SK-N-SH (cell line): ENCODE data around the gene CLDN3. TPM values are rescaled to one million over a fixed set of nuclear protein-coding genes. Genes with fewer than 3 reads are reported as not detected.

Experiments
- CTCF ChIA-PET: fragments of 300-600, 350-600 bp; formaldehyde crosslinking; extraction: SDS; loops from one replicate; lab custom pipeline; 2021; lab: Yijun Ruan, JAX
- POLR2A ChIA-PET: fragments of 350-600 bp; sonication (Branson Sonifier 250); formaldehyde crosslinking; extraction: SDS; loops from one replicate; lab custom pipeline; 2020; ENCODE audit warnings: antibody characterized with exemption, inconsistent platforms; lab: Yijun Ruan, JAX
- DNase-seq: peaks from one replicate; pipeline ENCODE4 v3.0.0; 2012
- H2AFZ ChIP-seq: fragments of 200-600 bp; sonication (generic); 2 replicates; pipeline ENCODE4 v1.8.1; 2016; ENCODE audit warnings: antibody characterized with exemption, mild to moderate bottlenecking, low read depth
- H3F3A ChIP-seq: fragments of 200-600 bp; sonication (generic); replicated peaks from 2 replicates; pipeline ENCODE3; 2016; ENCODE audit warnings: antibody characterized with exemption, mild to moderate bottlenecking; ENCODE audit not compliant: insufficient read depth
- H3K27ac ChIP-seq, 2 experiments: fragments of 200-500 bp in 1 of 2; fragments of 200-600 bp in 1 of 2; sonication (Bioruptor generic) in 1 of 2; sonication (generic), shearing (Covaris generic) in 1 of 2; 2 replicates each; pipeline versions ENCODE4 v1.5.1 to v1.6.1; 2014 to 2016; ENCODE audit warnings: low read depth in 2 of 2, inconsistent platforms in 1 of 2, low read length in 1 of 2, mild to moderate bottlenecking in 1 of 2, mixed read lengths in 1 of 2
- H3K27me3 ChIP-seq: fragments of 200-600 bp; sonication (generic), shearing (Covaris generic); 2 replicates; pipeline ENCODE4 v1.6.1; 2016; ENCODE audit warnings: mixed run types; ENCODE audit not compliant: insufficient read depth
- H3K36me3 ChIP-seq, 2 experiments: fragments of 200-500 bp in 1 of 2; fragments of 200-600 bp in 1 of 2; sonication (Bioruptor generic) in 1 of 2; sonication (generic) in 1 of 2; replicated peaks in 1 of 2; 2 replicates each; pipeline versions ENCODE3 to v1.5.1; 2014 to 2016; ENCODE audit warnings: low read length in 1 of 2, mild to moderate bottlenecking in 1 of 2; ENCODE audit not compliant: insufficient read depth in 2 of 2, control insufficient read depth in 1 of 2
- H3K4me1 ChIP-seq, 2 experiments: fragments of 200-500 bp in 1 of 2; fragments of 200-600 bp in 1 of 2; sonication (Bioruptor generic) in 1 of 2; sonication (generic), shearing (Covaris generic) in 1 of 2; 2 replicates each; pipeline versions ENCODE4 v1.5.1 to v1.6.1; 2014 to 2016; ENCODE audit warnings: low read depth in 1 of 2, low read length in 1 of 2, mixed run types in 1 of 2; ENCODE audit not compliant: insufficient read depth in 2 of 2, control insufficient read depth in 1 of 2
- H3K4me2 ChIP-seq: fragments of 200-600 bp; sonication (generic), shearing (Covaris generic); 2 replicates; pipeline ENCODE4 v1.6.1; 2017; ENCODE audit warnings: mixed run types
- H3K4me3 ChIP-seq, 2 experiments: fragments of 200-500 bp in 1 of 2; fragments of 200-600 bp in 1 of 2; sonication (Bioruptor generic) in 1 of 2; sonication (generic), shearing (Covaris generic) in 1 of 2; 2 replicates each; pipeline versions ENCODE4 v1.5.1 to v1.8.1; 2014 to 2016; ENCODE audit warnings: low read depth in 2 of 2, inconsistent platforms in 1 of 2, low read length in 1 of 2, mild to moderate bottlenecking in 1 of 2, mixed read lengths in 1 of 2, moderate library complexity in 1 of 2
- H3K79me2 ChIP-seq: fragments of 200-600 bp; sonication (generic); 2 replicates; pipeline ENCODE4 v1.8.1; 2017; ENCODE audit warnings: mild to moderate bottlenecking; ENCODE audit not compliant: insufficient read depth
- H3K9ac ChIP-seq: fragments of 200-600 bp; sonication (generic); 2 replicates; pipeline ENCODE4 v1.6.1; 2017; ENCODE audit warnings: mixed run types
- H3K9me2 ChIP-seq: fragments of 200-600 bp; sonication (generic); 2 replicates; pipeline ENCODE4 v1.6.1; 2017; ENCODE audit warnings: mixed run types
- H3K9me3 ChIP-seq: fragments of 200-600 bp; sonication (generic); 2 replicates; pipeline ENCODE4 v1.6.1; 2017; ENCODE audit warnings: mixed run types, mild to moderate bottlenecking, moderate library complexity
- H4K20me1 ChIP-seq: fragments of 200-600 bp; sonication (generic); 2 replicates; pipeline ENCODE4 v1.6.1; 2017; ENCODE audit warnings: mild to moderate bottlenecking, mixed run types; ENCODE audit not compliant: insufficient read depth
- ELF1 ChIP-seq: IDR thresholded peaks from 2 replicates; pipeline ENCODE4 v1.4.0; 2012
- EZH2phosphoT487 ChIP-seq: fragments of 200-600 bp; sonication (generic); IDR thresholded peaks from 2 replicates; pipeline ENCODE4 v1.6.1; 2017; ENCODE audit warnings: low read depth, mixed run types, mild to moderate bottlenecking, antibody characterized with exemption, moderate library complexity, borderline replicate concordance
- FOSL2 ChIP-seq: IDR thresholded peaks from 2 replicates; pipeline ENCODE4 v1.4.0; 2012; ENCODE audit warnings: low read depth, mild to moderate bottlenecking, moderate library complexity, borderline replicate concordance
- FOXM1 ChIP-seq: IDR thresholded peaks from 2 replicates; pipeline ENCODE4 v1.4.0; 2012; ENCODE audit warnings: low read depth, mild to moderate bottlenecking
- GATA2 ChIP-seq: sonication (generic); formaldehyde crosslinking; IDR thresholded peaks from 2 replicates; pipeline ENCODE4 v1.5.0; 2020; ENCODE audit warnings: mild to moderate bottlenecking, missing genetic modification reagents
- IRF3 ChIP-seq: fragments of 150-350 bp; IDR thresholded peaks from 2 replicates; pipeline ENCODE4 v1.6.1; 2016; ENCODE audit warnings: mild to moderate bottlenecking, low read depth, low read length
- NFIC ChIP-seq: IDR thresholded peaks from 2 replicates; pipeline ENCODE4 v1.4.0; 2012; ENCODE audit warnings: borderline replicate concordance
- NRF1 ChIP-seq: IDR thresholded peaks from 2 replicates; pipeline ENCODE4 v1.6.1; 2012; ENCODE audit warnings: low read depth, mild to moderate bottlenecking, low read length
- RAD21 ChIP-seq: IDR thresholded peaks from 2 replicates; pipeline ENCODE4 v1.6.1; 2012; ENCODE audit warnings: mild to moderate bottlenecking, low read length
- SMC3 ChIP-seq: IDR thresholded peaks from 2 replicates; pipeline ENCODE4 v1.6.1; 2012; ENCODE audit warnings: low read depth, low read length, improper control_type of control experiment
- TCF12 ChIP-seq: IDR thresholded peaks from 2 replicates; pipeline ENCODE4 v1.4.0; 2012
- TEAD4 ChIP-seq: IDR thresholded peaks from 2 replicates; pipeline ENCODE4 v1.4.0; 2012; ENCODE audit warnings: mild to moderate bottlenecking, borderline replicate concordance; ENCODE audit not compliant: insufficient read depth
- USF2 ChIP-seq: fragments of 150-350 bp; IDR thresholded peaks from 2 replicates; pipeline ENCODE4 v1.6.1; 2017; ENCODE audit warnings: antibody characterized with exemption, low read length, low read depth, borderline replicate concordance
- YY1 ChIP-seq: IDR thresholded peaks from 2 replicates; pipeline ENCODE4 v1.4.0; 2012; ENCODE audit warnings: low read depth, mild to moderate bottlenecking
- WGBS: methylation state at CpG from one replicate; pipeline ENCODE4 v1.1.6; 2017; ENCODE audit warnings: low lambda C conversion rate; 5-methylcytosine and 5-hydroxymethylcytosine counted together
- polyA plus RNA-seq, 3 experiments: library from polyadenylated mRNA; depleted of rRNA; stranded (reverse); fragments of >200 nt; gene quantifications; 2 replicates each; pipeline ENCODE4 v1.2.3, GENCODE V29; 2012
- TF ChIP-seq, protein P1 (sequence below): IDR thresholded peaks from 2 replicates; pipeline ENCODE4 v1.6.1; 2012; ENCODE audit warnings: mild to moderate bottlenecking, low read depth, low read length, moderate library complexity
- TF ChIP-seq, protein P2 (sequence below): IDR thresholded peaks from 2 replicates; pipeline ENCODE4 v1.4.0; 2012; ENCODE audit warnings: low read depth, borderline replicate concordance
- TF ChIP-seq, protein P3 (sequence below): IDR thresholded peaks from 2 replicates; pipeline ENCODE4; 2012

CLDN3 gene
- polyA plus RNA-seq, 1 of the 3 experiments (the other 2 are of a cell fraction), result 0.08 TPM

DNA sequence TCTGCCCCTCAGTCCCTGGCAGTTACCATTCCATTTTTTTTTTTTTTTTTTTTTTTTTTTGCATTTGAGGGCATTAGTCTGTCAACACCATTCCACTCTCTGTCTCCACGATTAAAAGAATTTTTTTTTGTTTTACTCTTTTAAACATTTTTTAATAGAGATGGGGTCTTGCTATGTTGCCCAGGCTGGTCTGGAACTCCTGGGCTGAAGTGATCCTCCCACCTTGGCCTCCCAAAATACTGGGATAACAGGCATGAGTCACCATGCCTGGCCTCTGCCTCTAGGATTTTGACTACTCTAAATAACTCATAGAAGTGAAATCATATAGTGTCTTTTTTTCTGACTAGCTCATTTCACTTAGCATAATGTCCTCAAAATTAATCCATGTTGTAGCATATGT is 16.5 kb upstream of the CLDN3 start:
- Histone ChIP-seq H2AFZ (no peak overlapping the region), H3K4me3 (no peak overlapping the region), H4K20me1 (no peaks in the 10 kb centered on the region), H3K79me2 (no peaks in the 10 kb centered on the region), H3K9ac (no peak overlapping the region), H3K9me2 (no peaks in the 10 kb centered on the region), H3K27ac (no peak overlapping the region), H3K9me3 (peaks cover 6% of the 10 kb centered on the region; the same call in 1 of the 2 replicates), H3F3A (no peaks in the 10 kb centered on the region), H3K4me1 (no peaks in the 10 kb centered on the region), H3K4me2 (no peak overlapping the region), H3K36me3 (no peaks in the 10 kb centered on the region), H3K27me3 (no peaks in the 10 kb centered on the region)
- 67% methylated on average over 1 of the region's 1 CpG for WGBS
- POLR2A ChIA-PET, result no interaction called here
- no peak for DNase-seq
- CTCF ChIA-PET, result interaction anchor here (0.7 to 1.3 kb wide), 2 partner anchors 9 to 79 kb away, joined by 3 read pairs; no protein-coding TSS in a partner anchor
- TF ChIP-seq ELF1 (no peak), RAD21 (no peak), YY1 (no peak), NFIC (no peak), TEAD4 (no peak), GATA2 (CRISPR knock-in tag) (no peak), IRF3 (no peak), FOXM1 (no peak)
- TF ChIP-seq, protein P1, sequence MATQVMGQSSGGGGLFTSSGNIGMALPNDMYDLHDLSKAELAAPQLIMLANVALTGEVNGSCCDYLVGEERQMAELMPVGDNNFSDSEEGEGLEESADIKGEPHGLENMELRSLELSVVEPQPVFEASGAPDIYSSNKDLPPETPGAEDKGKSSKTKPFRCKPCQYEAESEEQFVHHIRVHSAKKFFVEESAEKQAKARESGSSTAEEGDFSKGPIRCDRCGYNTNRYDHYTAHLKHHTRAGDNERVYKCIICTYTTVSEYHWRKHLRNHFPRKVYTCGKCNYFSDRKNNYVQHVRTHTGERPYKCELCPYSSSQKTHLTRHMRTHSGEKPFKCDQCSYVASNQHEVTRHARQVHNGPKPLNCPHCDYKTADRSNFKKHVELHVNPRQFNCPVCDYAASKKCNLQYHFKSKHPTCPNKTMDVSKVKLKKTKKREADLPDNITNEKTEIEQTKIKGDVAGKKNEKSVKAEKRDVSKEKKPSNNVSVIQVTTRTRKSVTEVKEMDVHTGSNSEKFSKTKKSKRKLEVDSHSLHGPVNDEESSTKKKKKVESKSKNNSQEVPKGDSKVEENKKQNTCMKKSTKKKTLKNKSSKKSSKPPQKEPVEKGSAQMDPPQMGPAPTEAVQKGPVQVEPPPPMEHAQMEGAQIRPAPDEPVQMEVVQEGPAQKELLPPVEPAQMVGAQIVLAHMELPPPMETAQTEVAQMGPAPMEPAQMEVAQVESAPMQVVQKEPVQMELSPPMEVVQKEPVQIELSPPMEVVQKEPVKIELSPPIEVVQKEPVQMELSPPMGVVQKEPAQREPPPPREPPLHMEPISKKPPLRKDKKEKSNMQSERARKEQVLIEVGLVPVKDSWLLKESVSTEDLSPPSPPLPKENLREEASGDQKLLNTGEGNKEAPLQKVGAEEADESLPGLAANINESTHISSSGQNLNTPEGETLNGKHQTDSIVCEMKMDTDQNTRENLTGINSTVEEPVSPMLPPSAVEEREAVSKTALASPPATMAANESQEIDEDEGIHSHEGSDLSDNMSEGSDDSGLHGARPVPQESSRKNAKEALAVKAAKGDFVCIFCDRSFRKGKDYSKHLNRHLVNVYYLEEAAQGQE, result no peak
- TF ChIP-seq, protein P2, sequence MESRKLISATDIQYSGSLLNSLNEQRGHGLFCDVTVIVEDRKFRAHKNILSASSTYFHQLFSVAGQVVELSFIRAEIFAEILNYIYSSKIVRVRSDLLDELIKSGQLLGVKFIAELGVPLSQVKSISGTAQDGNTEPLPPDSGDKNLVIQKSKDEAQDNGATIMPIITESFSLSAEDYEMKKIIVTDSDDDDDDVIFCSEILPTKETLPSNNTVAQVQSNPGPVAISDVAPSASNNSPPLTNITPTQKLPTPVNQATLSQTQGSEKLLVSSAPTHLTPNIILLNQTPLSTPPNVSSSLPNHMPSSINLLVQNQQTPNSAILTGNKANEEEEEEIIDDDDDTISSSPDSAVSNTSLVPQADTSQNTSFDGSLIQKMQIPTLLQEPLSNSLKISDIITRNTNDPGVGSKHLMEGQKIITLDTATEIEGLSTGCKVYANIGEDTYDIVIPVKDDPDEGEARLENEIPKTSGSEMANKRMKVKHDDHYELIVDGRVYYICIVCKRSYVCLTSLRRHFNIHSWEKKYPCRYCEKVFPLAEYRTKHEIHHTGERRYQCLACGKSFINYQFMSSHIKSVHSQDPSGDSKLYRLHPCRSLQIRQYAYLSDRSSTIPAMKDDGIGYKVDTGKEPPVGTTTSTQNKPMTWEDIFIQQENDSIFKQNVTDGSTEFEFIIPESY, result no peak

DNA sequence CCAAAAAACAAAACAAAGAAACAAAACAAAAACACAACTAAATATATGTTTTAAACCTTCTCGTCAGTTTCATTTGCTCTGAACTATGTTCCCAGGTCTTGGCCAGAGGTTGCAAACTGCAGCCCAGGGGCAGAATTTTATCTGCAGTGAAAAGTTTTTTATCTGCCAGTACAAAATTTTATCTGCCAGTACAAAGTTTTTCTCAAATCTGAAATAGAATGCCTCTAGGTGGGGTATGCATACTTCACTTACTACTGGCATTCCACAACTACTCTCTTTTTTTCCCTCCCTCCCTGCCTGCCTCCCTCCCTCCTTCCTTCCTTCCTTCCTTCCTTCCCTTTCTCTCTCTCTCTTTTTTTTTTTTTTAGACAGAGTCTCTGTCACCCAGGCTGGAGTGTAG is 9.4 kb upstream of the CLDN3 start:
- CTCF ChIA-PET, result no interaction called here
- H4K20me1 ChIP-seq, result no peaks in the 10 kb centered on the region
- H3K27ac ChIP-seq, result no peak overlapping the region
- no peaks in the 10 kb centered on the region for H3K79me2 ChIP-seq
- no peak overlapping the region for H3K4me2 ChIP-seq
- POLR2A ChIA-PET, result interaction anchor here (0.7 kb wide), 1 partner anchor 349 kb away, joined by 4 read pairs; no protein-coding TSS in a partner anchor
- H3K9me3 ChIP-seq, result no peaks in the 10 kb centered on the region
- H3K9me2 ChIP-seq, result no peaks in the 10 kb centered on the region
- no peaks in the 10 kb centered on the region for H3F3A ChIP-seq
- DNase-seq, result no peak
- no peak overlapping the region for H3K4me3 ChIP-seq
- no peaks in the 10 kb centered on the region for H3K4me1 ChIP-seq
- H3K9ac ChIP-seq, result no peak overlapping the region
- 90% methylated on average over 1 of the region's 1 CpG for WGBS
- H3K27me3 ChIP-seq, result no peaks in the 10 kb centered on the region
- no peaks in the 10 kb centered on the region for H3K36me3 ChIP-seq
- no peak overlapping the region for H2AFZ ChIP-seq
- TF ChIP-seq TCF12, result no peak
- TF ChIP-seq FOSL2, result no peak
- no peak for TF ChIP-seq EZH2phosphoT487
- TF ChIP-seq NRF1, result no peak
- no peak for TF ChIP-seq SMC3
- no peak for TF ChIP-seq USF2
- TF ChIP-seq IRF3, result no peak
- TF ChIP-seq, protein P3, sequence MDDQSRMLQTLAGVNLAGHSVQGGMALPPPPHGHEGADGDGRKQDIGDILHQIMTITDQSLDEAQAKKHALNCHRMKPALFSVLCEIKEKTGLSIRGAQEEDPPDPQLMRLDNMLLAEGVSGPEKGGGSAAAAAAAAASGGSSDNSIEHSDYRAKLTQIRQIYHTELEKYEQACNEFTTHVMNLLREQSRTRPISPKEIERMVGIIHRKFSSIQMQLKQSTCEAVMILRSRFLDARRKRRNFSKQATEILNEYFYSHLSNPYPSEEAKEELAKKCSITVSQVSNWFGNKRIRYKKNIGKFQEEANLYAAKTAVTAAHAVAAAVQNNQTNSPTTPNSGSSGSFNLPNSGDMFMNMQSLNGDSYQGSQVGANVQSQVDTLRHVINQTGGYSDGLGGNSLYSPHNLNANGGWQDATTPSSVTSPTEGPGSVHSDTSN, result no peak
- no peak for TF ChIP-seq FOXM1
